GM19025 (cell line): ENCODE data around the gene NTN1.

Experiments used
- ATAC-seq: cut with Tn5 transposase; IDR thresholded peaks from one replicate; pipeline ENCODE4 v1.9.1; 2021; ENCODE audit warnings: mild to moderate bottlenecking, low read depth, moderate library complexity; ENCODE audit not compliant: unreplicated experiment

Gene NTN1

DNA sequence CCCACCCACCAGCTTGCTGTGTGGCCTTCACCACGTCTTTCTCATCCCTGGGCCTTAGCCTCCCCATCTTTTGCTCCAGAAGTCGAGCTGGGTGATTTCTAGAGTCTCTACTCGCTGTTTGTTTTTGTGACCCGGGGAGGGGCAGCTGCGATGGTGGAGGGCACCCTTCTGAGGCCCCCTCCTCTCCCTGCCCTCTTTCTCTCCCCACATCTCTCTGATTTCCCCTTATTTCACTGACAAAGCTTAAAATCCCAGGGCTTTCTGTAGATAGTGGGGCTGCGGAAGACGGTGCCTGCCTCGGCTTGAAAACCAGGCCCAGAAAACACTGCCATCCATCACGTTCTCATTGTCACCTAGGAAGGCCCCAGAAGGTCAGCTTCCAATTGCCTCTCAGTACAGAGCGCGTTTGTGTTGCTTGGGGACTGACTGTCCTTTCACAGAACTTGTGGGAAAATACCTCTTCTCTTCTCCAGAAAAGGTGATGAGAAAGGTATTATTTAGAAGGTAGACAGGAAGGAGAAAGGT lies 95.1 kb downstream of the NTN1 start:
- ATAC-seq = no peak

GRCh38 chr17:9116861-9117568 lies 95.7 kb downstream of the NTN1 start:
- ATAC-seq = no peak

DNA sequence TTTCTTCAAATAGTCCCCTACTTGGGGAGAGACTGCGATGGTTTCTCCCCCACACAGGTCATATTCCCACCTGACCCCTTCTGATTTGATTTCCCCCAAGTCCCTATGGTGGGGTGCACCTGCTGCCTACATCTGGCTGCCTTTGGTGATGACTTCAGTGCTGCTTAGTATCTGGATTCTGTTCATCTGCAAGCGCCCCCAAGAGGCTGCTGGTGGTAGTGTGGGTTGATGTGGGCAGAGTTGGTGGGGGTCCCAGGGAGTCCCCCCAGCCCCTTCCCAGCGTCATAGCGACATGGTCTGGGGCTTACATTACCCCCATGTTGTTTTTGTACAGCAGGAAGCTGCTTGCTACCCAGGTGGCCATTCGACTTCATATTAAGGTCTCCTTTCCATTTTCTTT lies 99.2 kb downstream of the NTN1 start:
- no peak for ATAC-seq

DNA sequence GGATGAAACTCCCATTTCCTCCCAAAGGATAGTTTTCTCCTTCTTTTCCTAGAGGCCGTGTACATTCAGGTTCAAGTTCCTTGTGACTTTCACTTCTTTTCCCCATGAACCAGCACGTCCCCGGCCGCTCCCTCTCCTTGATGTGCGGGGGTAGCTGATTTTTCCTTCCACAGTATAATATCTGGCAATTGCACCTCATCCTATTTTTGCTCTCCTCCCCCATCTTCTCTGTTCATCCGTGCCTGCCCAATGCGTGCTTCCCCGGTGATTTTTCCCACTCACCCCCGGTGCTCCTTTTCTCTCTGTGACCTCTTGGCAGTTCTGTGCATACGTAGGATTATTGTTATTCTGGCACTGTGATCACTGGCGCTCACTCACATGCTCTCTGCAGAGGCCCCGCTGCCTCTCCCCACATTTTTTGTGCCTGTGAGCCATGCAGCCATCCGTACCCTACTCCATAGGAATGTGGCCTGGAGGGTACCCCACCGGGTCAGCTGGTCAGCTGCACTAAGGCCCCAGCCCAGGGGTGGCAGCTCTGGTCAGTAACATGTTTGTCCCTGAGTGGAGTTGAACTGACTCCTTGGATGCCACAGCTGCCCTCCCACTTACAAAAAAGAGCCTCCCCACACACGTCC lies 100.0 kb downstream of the NTN1 start:
- no peak for ATAC-seq

DNA sequence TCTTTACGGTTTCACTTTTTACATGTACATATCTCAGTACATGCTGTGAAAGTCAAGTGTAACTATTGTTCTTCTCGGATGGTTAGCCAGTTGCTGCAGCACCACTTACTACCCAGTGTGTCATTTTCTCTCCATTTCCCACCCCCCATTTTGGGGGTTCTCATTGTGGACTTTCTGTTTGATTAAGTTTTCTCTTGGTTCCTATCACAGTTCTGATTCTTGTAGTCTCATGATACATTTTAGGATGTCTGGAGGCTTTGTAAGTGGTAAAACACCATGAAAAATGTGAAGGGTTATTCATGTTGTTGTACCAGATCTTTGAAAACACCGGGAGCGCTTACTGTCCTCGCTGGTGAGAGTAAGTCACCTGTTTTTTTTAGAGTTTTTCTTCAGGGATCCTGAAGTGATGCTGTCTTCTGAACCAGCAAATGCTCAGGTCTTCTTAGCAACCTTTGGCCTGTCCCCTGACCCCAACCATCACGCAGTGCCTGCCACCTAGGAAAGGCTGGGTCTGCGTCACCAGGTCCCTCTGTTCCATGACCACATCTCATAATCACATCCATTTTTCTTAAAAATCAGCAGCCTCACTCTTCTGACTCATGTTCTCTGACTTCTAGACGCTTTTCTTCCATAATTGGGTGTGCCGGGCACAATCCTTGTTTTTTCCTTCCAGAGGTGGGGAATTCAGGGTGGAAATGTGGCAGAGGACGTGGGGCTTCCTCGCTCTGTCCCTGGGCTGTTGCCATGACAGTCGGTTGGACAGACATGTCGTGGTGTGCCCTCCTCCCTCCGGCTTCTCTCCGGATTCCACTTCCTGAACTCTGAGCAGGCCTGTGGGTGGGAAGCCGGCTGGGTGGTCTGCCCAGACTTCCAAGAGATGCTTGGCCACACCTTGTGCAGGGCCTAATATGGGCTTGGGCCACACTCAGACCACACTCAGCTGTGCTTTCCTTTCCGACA lies 102.6 kb downstream of the NTN1 start:
- ATAC-seq = no peak

DNA sequence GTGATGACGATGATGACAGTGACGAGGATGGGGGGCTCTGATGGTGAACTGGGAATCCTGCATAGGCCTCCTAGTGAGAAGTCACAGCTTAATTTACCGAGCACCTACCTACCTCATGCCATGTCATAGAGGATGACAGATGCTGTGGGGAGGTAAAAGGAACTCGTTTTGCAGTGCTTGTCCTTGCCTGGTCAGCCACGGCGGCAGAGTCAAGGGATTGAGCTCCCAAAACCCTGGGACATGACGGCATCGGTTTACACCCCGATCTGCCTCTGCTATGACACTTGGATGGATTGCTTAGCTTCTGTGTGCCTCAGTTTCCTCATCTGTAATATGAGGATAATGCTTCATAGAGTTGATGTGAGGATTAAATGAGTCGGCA lies 103.2 kb downstream of the NTN1 start:
- no peak for ATAC-seq

GRCh38 chr17:9125722-9126121 lies 104.4 kb downstream of the NTN1 start:
- no peak for ATAC-seq

DNA sequence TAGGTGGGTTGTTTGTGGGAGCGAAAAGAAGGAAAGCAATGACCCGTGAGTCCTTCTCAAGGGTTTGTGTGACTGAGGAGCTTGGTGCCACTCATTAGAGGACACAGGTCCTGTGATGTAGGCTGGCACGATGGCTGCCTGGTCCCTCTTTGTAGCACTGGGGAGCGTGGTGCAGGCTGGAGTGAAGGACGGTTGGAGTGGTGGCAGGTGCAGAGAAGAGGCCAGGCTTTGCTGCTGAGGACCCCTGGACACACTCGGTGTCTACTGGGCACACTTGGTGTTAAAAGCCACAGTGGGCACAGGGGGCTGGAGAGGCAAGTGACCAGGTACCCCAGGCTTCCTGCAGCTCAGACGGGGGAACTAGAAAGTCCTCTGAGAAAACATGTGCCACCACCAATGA lies 106.0 kb downstream of the NTN1 start:
- no peak for ATAC-seq

- no peak for ATAC-seq
Observed at GRCh38 chr17:9131371-9131770, 110.1 kb downstream of the NTN1 start.

DNA sequence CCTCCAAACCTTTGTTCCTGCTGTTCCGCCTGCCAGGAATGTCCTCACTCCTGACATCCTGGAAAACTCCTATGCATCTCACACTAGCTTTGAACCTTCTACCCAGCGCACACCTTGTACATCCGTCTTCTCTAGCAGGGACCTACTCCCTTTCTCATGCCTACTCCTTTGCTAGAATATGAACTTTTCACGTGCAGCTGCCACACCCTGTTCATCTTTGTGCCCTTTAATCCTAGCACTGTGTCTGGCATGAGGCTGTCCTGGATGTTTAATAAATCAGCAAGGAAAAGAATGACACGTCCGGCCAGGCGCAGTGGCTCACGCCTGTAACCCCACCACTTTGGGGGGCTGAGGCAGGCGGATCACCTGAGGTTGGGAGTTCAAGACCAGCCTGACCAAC lies 111.0 kb downstream of the NTN1 start:
- ATAC-seq = no peak

GRCh38 chr17:9132944-9133610 lies 111.8 kb downstream of the NTN1 start:
- ATAC-seq = no peak

GRCh38 chr17:9138161-9138717 lies 116.9 kb downstream of the NTN1 start:
- ATAC-seq = no peak

- ATAC-seq = no peak
Observed at GRCh38 chr17:9139695-9140094, 118.4 kb downstream of the NTN1 start.

- ATAC-seq = no peak
Observed at GRCh38 chr17:9140550-9141424, 119.5 kb downstream of the NTN1 start.

GRCh38 chr17:9141425-9141753 lies 120.1 kb downstream of the NTN1 start:
- ATAC-seq = no peak

GRCh38 chr17:9142772-9143494 lies 121.6 kb downstream of the NTN1 start:
- ATAC-seq = no peak

- ATAC-seq = no peak
Observed at GRCh38 chr17:9144502-9145249, 123.4 kb downstream of the NTN1 start.

GRCh38 chr17:9146064-9146463 lies 124.8 kb downstream of the NTN1 start:
- ATAC-seq = no peak
